Adrenal gland (tissue), 12 donors: ENCODE measurements around the gene HAUS7. TPM values are rescaled to one million over a fixed set of nuclear protein-coding genes. Genes with fewer than 3 reads are reported as not detected.

ENCODE experiments used
- DNase-seq, 7 donors: peaks; one replicate each; pipeline ENCODE4 v3.0.0-alpha.2; 2019 to 2020
- H3K27ac ChIP-seq, 5 donors: fragments of 200-600 bp; sonication (generic) in 4 of 5; 1 replicate in 3 of 5; 2 replicates in 2 of 5; pipeline versions ENCODE4 v1.5.1 to v1.8.0; 2016 to 2020; ENCODE audit warnings: mild to moderate bottlenecking in 1 of 5
- H3K27me3 ChIP-seq: fragments of 200-600 bp; 2 replicates; pipeline ENCODE4 v1.8.0; 2021
- H3K36me3 ChIP-seq, 2 donors: fragments of 200-600 bp; replicated peaks in 1 of 2; 1 replicate in 1 of 2; 2 replicates in 1 of 2; pipeline versions ENCODE4 v1.5.1 to v1.8.0; 2018 to 2022
- H3K4me1 ChIP-seq, 2 donors: fragments of 200-600 bp; replicated peaks in 1 of 2; 1 replicate in 1 of 2; 2 replicates in 1 of 2; pipeline versions ENCODE4 v1.5.1 to v1.8.0; 2018 to 2021
- H3K4me3 ChIP-seq, 4 donors: fragments of 200-600 bp; sonication (generic) in 3 of 4; one replicate each; pipeline ENCODE4 v1.5.1; 2016 to 2018
- H3K9me3 ChIP-seq, 3 donors: fragments of 200-600 bp; sonication (generic) in 1 of 3; replicated peaks in 1 of 3; 1 replicate in 2 of 3; 2 replicates in 1 of 3; pipeline versions ENCODE4 v1.5.1 to v1.8.0; 2016 to 2021
- POLR2A ChIP-seq, 2 donors: fragments of 450-650 bp; IDR thresholded peaks; one replicate each; pipeline ENCODE4 v1.6.1; 2017; ENCODE audit warnings: antibody characterized with exemption in 2 of 2, mild to moderate bottlenecking in 2 of 2, moderate library complexity in 1 of 2
- WGBS, 4 donors: extraction: QIAGEN DNeasy Blood & Tissue Kit in 2 of 4; methylation state at CpG; one replicate each; pipeline versions ENCODE4 v1.1.5 to v1.1.7; 2013 to 2017; 5-methylcytosine and 5-hydroxymethylcytosine counted together
- intact Hi-C, 2 donors: fragments of 100-400 bp; cut with DNase I; formaldehyde crosslinking; loops; one replicate each; pipeline versions ENCODE4 v1.14.1 to v1.15.0; 2022 to 2023
- polyA plus RNA-seq, 3 donors: library from polyadenylated mRNA; stranded (reverse); fragments of 200-250 nt in 2 of 3; fragments of 350-450 nt in 1 of 3; fragmentation: Illumina TruSeq in 1 of 3; extraction: RNeasy Lipid Tissue Mini Kit (QIAGEN cat#74804) in 1 of 3; gene quantifications; one replicate each; pipeline ENCODE4 v1.2.3, GENCODE V29; 2013 to 2014
- total RNA-seq, 9 donors: library from RNA; depleted of rRNA in 4 of 9; stranded (reverse); fragments of >200 nt in 4 of 9; fragments of 120-200 nt in 1 of 9; fragmentation: NEBNext Ultra II Directional in 1 of 9; extraction: Animal tissue kit (Norgen Biotek cat#: 25700) in 1 of 9; gene quantifications; one replicate each; pipeline versions ENCODE4 v1.1.0 to v1.2.4, GENCODE V29; 2013 to 2023
- TF ChIP-seq, protein P1 (sequence below), 6 experiments: fragments of 450-650 bp in 4 of 6; fragments of 200-600 bp in 2 of 6; sonication (generic) in 1 of 6; IDR thresholded peaks; 1 replicate in 5 of 6; 2 replicates in 1 of 6; pipeline versions ENCODE4 v1.5.1 to v1.8.0; 2016 to 2021; ENCODE audit warnings: antibody characterized with exemption in 6 of 6, mild to moderate bottlenecking in 2 of 6, moderate library complexity in 1 of 6
- donor health status: healthy with polysubstance abuse.
- donor health status: Bipolar disorder and iron deficiency.
- donor health status: DM: yes; HTN: yes; CAD: no.
- donor health status: DM: no; HTN: no; CAD: no.
- donor health status: DM: no; HTN: no; CAD: no.
- donor health status: DM: yes; HTN: yes; CAD: no.

The HAUS7 gene
- total and polyA plus RNA-seq, 12 donors = 7.3 to 111 (median 19.3) TPM

- no peak overlapping the region for H3K4me3 ChIP-seq
- intact Hi-C loops = no loop called here
Measured at GRCh38 chrX:153493085-153493484, 22.7 kb upstream of the HAUS7 start.

DNA sequence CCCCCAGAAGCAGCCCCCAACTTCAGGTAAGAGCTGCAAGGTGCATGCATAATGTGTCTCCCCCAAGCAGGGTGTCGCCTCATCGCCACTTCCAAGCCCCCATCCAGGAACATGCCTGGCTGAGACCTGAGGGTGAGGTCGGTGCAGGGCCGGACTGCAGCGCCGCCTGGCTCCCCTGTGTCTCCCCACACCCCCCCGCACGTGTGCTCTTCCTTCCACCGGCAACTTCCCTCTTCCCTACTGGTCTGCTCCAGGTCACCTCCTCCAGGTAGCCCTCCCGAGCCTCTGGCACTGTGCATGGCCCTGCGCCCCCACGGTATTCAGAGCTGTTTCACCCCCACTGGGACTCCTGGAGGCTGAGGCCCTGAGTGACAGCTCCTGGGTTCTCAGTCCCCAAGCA is 22.2 kb upstream of the HAUS7 start:
- 80 to 83% (median 82%) methylated on average over 5 to 12 of the region's 12 CpGs; no CpG with 5 or more reads in 1 of the 4 donors for WGBS, 4 donors
- Histone ChIP-seq H3K36me3 (no peaks in the 10 kb centered on the region), H3K9me3 (no peaks in the 10 kb centered on the region), H3K27ac (peak overlapping the region in 1 of 5 donors; percentile 66), H3K4me1 (no peaks in the 10 kb centered on the region), H3K27me3 (peaks cover 11% of the 10 kb centered on the region), H3K4me3 (no peak overlapping the region)
- TF ChIP-seq, protein P1, sequence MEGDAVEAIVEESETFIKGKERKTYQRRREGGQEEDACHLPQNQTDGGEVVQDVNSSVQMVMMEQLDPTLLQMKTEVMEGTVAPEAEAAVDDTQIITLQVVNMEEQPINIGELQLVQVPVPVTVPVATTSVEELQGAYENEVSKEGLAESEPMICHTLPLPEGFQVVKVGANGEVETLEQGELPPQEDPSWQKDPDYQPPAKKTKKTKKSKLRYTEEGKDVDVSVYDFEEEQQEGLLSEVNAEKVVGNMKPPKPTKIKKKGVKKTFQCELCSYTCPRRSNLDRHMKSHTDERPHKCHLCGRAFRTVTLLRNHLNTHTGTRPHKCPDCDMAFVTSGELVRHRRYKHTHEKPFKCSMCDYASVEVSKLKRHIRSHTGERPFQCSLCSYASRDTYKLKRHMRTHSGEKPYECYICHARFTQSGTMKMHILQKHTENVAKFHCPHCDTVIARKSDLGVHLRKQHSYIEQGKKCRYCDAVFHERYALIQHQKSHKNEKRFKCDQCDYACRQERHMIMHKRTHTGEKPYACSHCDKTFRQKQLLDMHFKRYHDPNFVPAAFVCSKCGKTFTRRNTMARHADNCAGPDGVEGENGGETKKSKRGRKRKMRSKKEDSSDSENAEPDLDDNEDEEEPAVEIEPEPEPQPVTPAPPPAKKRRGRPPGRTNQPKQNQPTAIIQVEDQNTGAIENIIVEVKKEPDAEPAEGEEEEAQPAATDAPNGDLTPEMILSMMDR (IDR thresholded peaks at IDR 0.05) = no peak
- TF ChIP-seq POLR2A (IDR thresholded peaks at IDR 0.05) = no peak
- intact Hi-C loops = no loop called here
- no peak for DNase-seq

More at GRCh38 chrX:153493085-153493484, 22.7 kb upstream of the HAUS7 start:
- Histone ChIP-seq H3K36me3 (no peaks in the 10 kb centered on the region), H3K27me3 (peaks cover 11% of the 10 kb centered on the region), H3K9me3 (no peaks in the 10 kb centered on the region), H3K4me1 (no peaks in the 10 kb centered on the region), H3K27ac (no peak overlapping the region)
- no peak for DNase-seq
- WGBS, 4 donors = 81 to 93% (median 89%) methylated on average over 8 to 11 of the region's 11 CpGs
- TF ChIP-seq, protein P1 (IDR thresholded peaks at IDR 0.05) = no peak
- no peak for TF ChIP-seq POLR2A (IDR thresholded peaks at IDR 0.05)

GRCh38 chrX:153491918-153492317 is 21.5 kb upstream of the HAUS7 start:
- Histone ChIP-seq H3K4me1 (no peaks in the 10 kb centered on the region), H3K27ac (peak overlapping the region in 1 of 5 donors; percentile 66), H3K27me3 (peaks cover 11% of the 10 kb centered on the region), H3K9me3 (no peaks in the 10 kb centered on the region), H3K4me3 (no peak overlapping the region), H3K36me3 (no peaks in the 10 kb centered on the region)
- no peak for DNase-seq
- WGBS, 4 donors = 10 to 64% (median 45%) methylated on average over 2 to 11 of the region's 11 CpGs
- intact Hi-C loops = no loop called here
- TF ChIP-seq POLR2A (IDR thresholded peaks at IDR 0.05) = no peak
- TF ChIP-seq, protein P1 (IDR thresholded peaks at IDR 0.05) = no peak

DNA sequence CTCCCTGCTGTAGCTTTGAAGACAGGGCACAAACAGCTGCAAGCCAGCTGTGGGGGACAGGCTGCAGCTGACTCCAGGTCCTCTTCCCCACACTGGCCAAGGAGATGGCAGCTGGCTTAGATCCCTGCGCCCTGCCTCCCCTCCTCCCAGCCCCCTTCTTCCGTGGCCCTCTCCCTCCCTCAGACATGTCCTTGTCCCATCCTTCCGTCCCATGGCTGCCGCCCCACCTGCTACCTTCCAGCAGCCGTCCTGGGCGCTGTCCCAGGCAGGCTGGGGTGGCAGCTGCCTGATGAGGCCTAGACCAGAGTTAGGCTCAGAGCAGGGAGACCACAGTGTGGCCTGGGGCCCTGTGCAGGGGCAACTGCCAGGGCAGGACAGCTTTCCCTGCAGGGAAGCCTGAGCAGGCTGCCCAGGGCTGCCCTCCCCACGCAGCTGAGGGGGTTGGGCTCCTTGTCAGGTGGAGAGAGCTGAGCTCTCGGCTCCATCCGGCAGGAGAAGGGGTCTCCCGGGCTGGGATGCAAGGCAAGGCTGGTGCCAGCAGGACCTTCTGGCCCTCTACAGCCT is 21.1 kb upstream of the HAUS7 start:
- no peaks in the 10 kb centered on the region for H3K9me3 ChIP-seq
- H3K4me1 ChIP-seq = no peaks in the 10 kb centered on the region
- peak overlapping the region in 1 of 5 donors; percentile 66 for H3K27ac ChIP-seq
- H3K4me3 ChIP-seq = no peak overlapping the region
- WGBS, 4 donors = 51 to 80% (median 67%) methylated on average over 4 to 10 of the region's 10 CpGs
- TF ChIP-seq, protein P1 (IDR thresholded peaks at IDR 0.05) = no peak
- no peak for TF ChIP-seq POLR2A (IDR thresholded peaks at IDR 0.05)
- H3K27me3 ChIP-seq = peaks cover 10% of the 10 kb centered on the region
- no peaks in the 10 kb centered on the region for H3K36me3 ChIP-seq
- DNase-seq = no peak
- intact Hi-C loops = no loop called here
